CMK (cell line): ENCODE data around the gene FADS3.

Experiments
- DNase-seq: peaks from one replicate; pipeline ENCODE4 v3.0.0-alpha.2; 2010; ENCODE audit warnings: low read depth

Gene FADS3

GRCh38 chr11:61913699-61914395, 22.5 kb upstream of the FADS3 start:
- DNase-seq: no peak

DNA sequence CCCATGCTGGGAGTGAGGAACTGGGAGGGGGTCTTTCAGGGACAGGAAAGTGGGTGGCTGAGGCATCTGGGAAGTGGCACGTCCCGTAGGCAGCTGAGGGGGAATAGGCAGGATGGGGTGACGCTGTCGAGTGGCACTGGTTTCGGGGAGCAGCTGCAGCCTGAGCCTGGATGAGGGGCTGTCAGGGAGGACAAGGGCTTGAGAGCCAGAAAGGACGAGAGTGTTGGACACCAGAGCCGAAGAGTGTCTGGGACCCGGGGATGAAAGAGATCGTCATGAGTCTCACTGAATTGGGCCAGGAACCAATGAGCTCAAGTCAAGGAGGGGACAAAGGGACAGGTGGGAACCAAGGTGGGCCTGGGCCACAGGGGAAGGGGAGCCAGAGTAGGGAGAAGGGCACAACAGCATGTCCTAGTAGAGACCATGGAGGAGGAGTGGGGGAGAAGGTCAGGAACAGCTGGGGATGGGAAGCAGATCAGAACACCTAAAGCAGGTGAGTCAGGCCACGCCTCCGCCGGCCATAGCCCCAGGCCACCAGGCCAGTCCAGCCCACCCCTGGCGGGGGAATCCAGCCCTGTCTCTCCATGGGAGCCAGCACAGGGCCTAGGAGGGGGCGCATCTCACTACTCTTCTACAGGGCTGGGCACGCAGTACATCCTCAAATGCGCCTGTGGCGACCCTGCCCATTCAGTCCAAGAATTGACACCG, 21.8 kb upstream of the FADS3 start:
- no peak for DNase-seq

- no peak for DNase-seq
These were observed 21.2 kb upstream of the FADS3 start for GRCh38 chr11:61912530-61912898.

GRCh38 chr11:61911701-61912529, 20.6 kb upstream of the FADS3 start:
- DNase-seq: no peak

DNA sequence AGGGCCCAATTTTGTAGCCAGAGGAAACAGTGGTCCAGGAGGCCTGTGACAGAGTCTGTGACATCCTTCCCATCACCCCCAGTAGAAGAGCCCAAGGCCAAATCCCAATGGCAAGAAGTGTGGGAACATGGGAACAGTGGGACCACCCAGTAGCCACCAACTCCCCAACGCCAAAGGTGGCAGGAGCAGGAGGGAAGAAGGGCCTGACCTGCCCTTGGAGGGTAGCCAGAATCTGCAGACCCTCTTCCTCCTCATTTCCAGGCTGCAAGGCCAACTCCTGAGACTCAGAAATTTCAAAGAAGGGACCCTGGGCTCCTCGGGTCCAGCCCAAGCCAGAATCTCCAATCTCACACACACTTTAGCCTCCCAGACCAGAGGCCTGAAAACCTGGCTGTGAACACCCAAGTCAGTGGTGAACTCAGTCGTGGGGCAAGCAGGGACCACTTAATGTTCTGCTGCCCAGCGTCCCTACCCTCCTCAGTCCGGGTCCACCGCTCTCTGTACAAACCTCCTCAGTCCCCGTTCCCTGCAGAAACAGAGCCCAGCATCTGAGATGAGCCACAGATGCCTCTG, 19.9 kb upstream of the FADS3 start:
- no peak for DNase-seq

DNA sequence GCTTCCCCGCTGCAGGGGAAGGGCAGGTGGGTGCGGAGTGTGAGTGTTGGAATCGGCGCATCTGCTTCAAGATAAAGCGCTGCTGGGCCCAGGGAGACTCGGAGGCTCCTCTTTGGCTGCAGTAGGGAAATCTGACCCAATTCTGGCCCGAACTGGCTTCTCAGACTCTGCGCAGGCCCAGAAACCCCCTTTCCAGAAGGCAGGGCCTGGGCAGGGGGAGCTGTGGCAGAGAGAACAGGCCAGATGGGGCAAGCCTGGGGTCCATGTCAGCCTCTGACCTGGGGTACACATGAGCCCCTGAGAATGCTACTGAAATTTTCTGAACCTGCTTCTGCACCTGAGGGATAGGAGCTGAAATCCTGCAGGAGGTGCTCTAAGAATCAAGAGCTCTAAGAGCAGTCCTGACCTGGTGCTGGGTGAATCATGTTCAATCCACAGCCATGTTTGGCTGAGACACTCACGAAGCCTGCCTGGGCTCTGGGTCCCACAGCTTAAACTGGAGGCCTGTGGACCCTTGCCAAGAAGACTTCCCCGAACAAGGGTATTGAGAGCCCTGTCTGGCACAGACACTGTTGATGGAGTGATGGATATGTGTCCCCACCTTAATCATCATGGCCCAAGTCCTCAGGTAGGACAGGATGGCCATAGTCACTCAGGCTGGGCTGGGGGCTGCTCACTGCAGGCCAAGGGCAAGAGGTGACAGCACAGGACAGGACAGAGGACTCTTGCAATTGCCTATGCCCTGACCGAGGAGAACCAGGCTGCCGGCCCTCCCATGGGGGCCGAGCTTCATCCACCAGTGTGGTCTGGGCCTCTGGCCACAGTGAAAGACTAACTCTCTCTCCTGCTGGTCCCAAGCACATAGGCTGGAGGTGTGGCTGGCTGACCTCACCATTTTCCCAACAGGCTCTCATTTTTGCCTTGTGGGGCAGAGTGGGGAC, 19.1 kb upstream of the FADS3 start:
- no peak for DNase-seq

DNA sequence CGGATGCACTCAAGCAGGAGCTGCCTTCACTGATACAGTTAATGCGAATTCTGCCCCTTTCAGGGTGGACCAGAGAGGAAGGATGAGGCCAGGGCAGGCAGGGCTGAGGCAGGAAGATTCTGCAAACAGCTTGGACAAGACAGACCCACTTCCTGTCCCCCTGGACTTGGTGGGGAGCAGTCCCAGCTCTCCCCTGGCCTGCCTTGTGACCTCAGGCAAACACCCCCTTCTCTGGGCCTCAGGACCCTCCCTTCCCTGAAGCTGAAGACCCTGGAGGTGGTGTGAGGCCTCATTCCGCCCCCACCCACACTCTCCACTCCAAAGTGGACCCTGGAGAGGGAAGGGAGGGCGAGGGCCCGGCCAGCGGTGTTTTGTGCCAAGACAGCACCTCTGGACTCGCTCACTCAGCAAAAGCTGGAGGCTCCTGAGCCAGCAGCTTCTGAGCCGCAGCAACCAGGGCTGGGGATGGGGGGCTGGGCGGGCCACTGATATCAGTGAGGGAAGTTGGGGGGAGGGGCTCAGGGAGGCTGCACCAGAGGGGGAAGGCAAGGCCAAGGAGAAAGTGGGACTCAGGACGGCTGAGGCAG, 17.5 kb upstream of the FADS3 start:
- no peak for DNase-seq

GRCh38 chr11:61907871-61908729, 16.8 kb upstream of the FADS3 start:
- no peak for DNase-seq

GRCh38 chr11:61907282-61907681, 15.9 kb upstream of the FADS3 start:
- no peak for DNase-seq

- DNase-seq: no peak
These were observed 15.2 kb upstream of the FADS3 start for GRCh38 chr11:61906522-61906909.

- DNase-seq: no peak
These were observed 14.6 kb upstream of the FADS3 start for GRCh38 chr11:61905801-61906521.

GRCh38 chr11:61905067-61905696, 13.8 kb upstream of the FADS3 start:
- DNase-seq: no peak

GRCh38 chr11:61904539-61905048, 13.2 kb upstream of the FADS3 start:
- no peak for DNase-seq

- DNase-seq: no peak
These were observed 12.5 kb upstream of the FADS3 start for GRCh38 chr11:61903845-61904244.

- no peak for DNase-seq
These were observed 11.0 kb upstream of the FADS3 start for GRCh38 chr11:61902313-61902712.

GRCh38 chr11:61901397-61901796, 10.1 kb upstream of the FADS3 start:
- DNase-seq: no peak

GRCh38 chr11:61900251-61900650, 8.9 kb upstream of the FADS3 start:
- DNase-seq: no peak

DNA sequence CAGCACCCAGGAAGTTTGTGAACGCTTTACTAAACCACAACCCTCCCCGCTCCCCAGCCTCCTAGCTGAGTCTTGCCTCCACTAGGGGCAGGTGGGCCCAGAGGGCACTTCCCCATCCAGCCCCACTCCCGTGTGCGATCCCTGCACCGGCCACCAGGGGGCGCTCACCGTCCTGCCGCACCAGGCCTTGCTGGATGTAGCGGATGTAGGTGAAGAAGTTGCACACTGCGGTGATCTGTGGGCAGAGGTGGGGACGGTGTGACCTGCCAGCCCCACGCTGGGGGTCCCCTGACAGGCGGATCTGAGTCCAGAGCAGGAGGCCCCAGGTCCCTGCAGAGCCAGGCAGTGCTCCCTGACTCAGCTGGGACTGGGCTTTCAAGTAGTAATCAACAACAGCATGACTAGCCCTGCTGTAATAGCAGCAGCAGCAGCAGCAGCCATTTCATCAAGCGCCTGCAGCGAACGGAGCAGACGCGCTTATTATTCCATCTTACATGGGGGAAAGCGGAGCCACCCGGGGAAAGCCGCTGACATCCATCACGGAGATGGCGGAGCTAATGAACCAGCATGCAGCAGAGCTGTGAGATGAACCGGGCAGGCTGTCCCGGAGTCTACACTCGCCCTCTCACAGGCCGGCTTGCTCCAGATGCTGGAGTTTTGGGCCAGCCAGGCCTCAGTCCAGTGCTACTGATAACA, 7.9 kb upstream of the FADS3 start:
- DNase-seq: no peak
